GM18498 (cell line): ENCODE results near the gene NRG3.
"Not testable (repeated sequence)": the region's sequence is repeated elsewhere in the genome, so short reads cannot be mapped to it uniquely, and the experiment has no call there.

Experiments used
- ATAC-seq: cut with Tn5 transposase; IDR thresholded peaks from one replicate; pipeline ENCODE4 v1.9.1; 2021; ENCODE audit warnings: mild to moderate bottlenecking, moderate library complexity; ENCODE audit not compliant: unreplicated experiment

NRG3 gene

DNA sequence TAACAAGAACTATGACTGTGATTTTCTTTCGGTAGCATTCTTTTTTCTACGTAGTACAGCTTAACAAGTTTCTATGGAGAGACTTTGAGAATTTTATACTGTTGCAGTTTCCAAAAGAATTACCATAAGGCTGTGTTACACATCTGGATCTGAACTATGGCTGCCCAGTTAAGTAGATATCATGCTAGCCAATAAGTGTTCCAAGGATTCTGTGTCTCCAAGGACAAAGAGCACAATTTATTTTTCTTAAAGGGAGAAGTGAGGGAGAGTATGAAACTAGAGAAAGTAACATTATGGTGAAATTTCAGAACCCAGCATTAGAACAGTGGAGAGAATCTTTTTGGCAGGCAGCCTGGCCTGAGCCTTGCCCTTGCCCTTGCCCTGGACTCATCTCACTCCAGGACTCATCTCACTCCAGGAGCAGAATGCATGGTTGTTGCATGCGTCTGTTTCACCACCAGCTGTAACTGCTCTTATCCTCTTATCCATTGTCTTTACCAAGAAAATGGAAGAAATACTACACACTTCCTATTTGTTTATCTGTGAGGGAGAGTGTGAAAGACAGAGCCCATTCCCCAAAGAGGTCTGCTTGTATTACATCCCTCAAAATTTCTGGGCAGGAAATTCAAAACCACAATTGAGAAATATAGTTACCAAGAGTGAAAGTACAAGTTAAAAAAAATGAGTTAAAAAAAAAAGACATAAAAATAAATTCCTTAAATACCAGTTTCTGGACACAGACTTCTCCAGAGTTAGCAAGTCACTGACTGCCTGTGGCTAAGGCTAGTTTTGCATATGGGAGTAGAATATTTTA, 1067.5 kb downstream of the NRG3 start:
- ATAC-seq = no peak

GRCh38 chr10:82943142-82943541, 1068.1 kb downstream of the NRG3 start:
- ATAC-seq = no peak

- ATAC-seq = no peak
Measured at GRCh38 chr10:82949816-82950575, 1075.0 kb downstream of the NRG3 start.

- no peak for ATAC-seq
Measured at GRCh38 chr10:82953331-82953730, 1078.3 kb downstream of the NRG3 start.

DNA sequence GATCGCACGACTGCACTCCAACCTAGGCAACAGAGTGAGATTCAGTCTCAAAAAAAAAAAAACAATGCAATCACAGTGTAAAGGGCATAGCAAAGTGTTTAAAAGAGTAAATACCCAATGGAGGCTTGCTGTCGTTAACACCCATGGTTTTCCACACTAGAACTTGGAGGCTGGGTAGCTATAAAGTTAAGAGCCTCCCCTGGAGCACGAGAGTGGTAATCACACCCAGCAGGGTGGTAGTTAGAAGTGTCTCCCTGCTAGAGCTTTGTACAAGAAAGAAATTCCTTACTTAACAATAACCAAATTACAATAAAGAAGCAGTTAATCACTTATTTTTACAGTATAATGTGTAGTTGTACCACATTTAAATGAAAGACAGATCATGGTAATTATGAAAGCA, 1078.9 kb downstream of the NRG3 start:
- ATAC-seq = no peak

DNA sequence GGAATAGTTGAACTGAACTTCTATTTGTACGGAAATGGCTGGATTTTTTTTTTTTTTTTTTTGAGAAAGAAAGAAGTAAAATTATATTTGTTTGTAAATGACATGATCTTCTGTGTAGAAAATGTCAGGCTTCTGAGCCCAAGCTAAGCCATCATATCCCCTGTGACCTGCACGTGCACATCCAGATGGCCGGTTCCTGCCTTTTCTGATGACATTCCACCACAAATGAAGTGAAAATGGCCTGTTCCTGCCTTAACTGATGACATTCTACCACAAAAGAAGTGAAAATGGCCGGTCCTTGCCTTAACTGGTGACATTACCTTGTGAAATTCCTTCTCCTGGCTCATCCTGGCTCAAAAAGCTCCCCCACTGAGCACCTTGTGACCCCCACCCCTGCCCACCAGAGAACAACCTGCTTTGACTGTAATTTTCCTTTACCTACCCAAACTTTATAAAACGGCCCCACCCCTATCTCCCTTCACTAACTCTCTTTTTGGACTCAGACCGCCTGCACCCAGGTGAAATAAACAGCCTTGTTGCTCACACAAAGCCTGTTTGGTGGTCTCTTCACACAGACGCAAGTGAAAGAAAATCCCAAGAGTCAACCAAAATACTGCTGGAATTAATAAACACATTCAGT, 1085.5 kb downstream of the NRG3 start:
- ATAC-seq = not testable (repeated sequence)

- ATAC-seq = no peak
Measured at GRCh38 chr10:82961864-82962263, 1086.9 kb downstream of the NRG3 start.

DNA sequence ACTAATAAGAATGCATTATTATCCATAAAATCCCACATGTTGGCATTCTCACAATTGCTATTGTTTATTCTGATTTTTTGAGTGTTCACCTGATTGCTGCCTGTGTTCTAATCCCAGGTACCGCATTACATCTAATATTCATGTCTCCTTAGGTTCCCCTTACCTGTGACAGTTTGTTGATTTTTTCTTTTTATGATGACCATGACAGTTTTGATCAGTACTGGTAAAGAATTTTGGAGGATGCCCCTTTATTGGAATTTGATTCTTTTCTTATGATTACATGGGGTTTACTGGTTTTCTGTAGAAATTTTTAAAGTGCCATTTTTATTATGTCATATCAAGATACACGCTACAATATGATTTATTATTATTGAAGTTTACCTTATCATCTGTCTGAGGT, 1091.1 kb downstream of the NRG3 start:
- ATAC-seq = no peak

DNA sequence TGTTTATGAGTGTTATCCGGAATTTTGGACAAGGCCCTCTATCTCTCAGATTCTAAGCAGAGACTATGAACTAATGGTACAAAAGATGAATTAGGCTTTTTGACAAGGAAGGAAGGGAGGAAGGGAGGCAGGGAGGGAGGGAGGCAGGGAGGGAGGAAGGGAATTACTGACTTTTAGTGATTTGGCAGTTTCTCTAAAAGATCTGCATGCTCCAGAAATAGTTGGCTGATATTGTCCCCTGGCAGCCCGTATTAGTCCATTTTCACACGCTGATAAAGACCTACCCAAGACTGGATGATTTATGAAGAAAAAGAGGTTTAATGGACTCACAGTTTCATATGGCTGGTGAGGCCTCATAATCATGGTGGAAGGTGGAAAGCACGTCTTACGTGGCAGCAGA, 1093.5 kb downstream of the NRG3 start:
- no peak for ATAC-seq

- no peak for ATAC-seq
Measured at GRCh38 chr10:82969405-82969804, 1094.4 kb downstream of the NRG3 start.

GRCh38 chr10:82980321-82980720, 1105.3 kb downstream of the NRG3 start:
- no peak for ATAC-seq

- no peak for ATAC-seq
Measured at GRCh38 chr10:82981137-82981723, 1106.2 kb downstream of the NRG3 start.

GRCh38 chr10:82982110-82982608, 1107.2 kb downstream of the NRG3 start:
- ATAC-seq = no peak

DNA sequence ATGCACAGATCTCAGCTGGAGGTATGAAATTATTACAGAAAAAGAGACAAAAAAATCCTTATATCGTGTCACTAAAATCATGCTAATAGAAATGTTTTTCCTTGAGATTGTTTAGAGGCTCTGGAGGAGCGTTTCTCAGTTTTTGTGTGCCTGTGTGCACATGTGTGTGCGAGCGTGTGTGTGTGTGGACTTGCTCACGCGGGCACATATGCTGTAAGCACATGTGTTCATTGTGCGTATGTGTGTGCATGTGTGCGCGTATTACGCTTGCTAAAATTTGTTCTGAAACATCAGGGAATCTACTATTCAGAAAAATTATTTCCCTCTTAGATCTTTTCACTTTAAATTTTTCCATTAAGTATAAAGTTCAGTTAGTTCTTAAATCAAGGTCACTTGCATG, 1111.2 kb downstream of the NRG3 start:
- no peak for ATAC-seq

GRCh38 chr10:83006479-83006878, 1131.5 kb downstream of the NRG3 start:
- ATAC-seq = not testable (repeated sequence)

DNA sequence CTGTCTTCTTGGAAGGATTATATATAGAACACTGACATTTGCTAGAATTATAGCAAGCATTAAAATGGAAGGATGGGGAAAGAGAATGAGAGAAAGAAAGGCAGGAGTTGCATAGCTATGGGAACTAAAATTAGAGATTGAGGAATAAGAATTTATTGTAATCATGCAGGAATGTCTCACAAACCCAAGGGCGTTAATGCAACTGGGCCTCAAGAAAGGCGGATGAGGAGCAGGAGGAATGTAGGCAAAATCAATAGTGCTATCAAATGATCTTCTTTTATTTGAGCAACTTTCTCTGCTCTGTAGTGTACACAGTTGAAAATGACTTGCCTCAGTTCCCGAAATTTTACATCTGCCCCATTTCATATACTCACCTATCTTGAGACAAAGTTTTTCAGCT, 1132.5 kb downstream of the NRG3 start:
- ATAC-seq = no peak

DNA sequence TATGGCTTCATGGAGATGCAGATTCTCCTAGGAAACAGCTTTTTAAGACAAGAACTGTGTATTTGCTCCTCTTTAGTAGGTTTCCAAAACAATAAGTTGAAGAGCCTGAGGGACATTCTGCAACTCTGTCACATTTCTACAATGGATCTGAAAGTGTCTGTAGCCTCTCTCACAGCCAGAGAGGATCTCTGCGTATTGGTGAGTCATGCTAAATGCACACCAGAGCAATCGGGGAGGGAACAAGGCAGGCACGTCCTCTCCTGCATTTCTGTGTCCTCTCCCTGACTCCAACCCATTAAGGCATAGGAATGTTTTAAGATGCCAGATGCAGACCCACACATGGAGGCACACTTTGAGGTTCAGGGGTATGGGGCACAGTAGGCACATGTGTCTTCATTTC, 1137.9 kb downstream of the NRG3 start:
- no peak for ATAC-seq

DNA sequence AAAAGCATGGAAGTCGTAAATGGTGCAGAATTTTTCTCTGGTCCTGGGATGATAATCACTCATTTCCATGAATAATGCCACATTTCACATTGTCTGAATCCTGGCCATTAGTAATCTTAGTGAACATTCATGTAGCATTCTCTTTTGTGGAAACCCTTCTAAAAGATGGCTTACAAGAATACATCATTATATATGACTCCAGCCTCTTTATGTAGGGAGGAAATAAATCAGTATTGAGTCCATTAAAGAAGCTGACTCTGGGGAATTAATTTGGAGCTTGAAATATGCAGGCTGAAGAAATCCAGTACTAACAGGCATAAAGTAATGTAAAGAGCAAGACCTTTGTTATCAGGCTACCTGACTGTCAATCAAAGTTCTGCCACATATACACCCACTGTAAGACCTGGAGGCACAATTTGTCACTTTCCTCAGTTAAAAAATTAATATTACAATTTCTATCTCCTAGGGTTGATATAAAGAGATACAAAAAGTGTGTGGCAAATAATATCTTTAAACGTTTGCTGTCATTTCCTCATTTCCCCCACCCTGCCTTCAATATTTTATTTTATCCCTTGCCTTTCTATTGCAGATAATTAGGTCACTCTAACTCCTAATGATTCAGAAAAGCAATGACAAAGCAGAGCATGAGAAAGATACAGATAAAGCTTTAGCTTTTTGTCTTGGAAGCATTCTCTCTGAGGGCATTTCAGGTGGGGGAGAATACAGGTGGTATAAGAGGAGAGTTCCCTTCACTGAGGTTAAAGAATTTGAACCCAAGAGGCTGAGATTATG, 1142.3 kb downstream of the NRG3 start:
- ATAC-seq = no peak

GRCh38 chr10:83023662-83024061, 1148.7 kb downstream of the NRG3 start:
- no peak for ATAC-seq
